Neural progenitor cell (in vitro differentiated cells): ENCODE measurements around the gene MON1A. TPM values are rescaled to one million over a fixed set of nuclear protein-coding genes. Genes with fewer than 3 reads are reported as not detected.

Experiments
- DNase-seq: peaks from one replicate; pipeline ENCODE4 v3.0.0-alpha.2; 2016; ENCODE audit warnings: low spot score
- H2AFZ ChIP-seq: fragments of 200-600 bp; sonication (generic); replicated peaks from 2 replicates; pipeline ENCODE4 v1.6.1; 2016; ENCODE audit warnings: antibody characterized with exemption
- H3F3A ChIP-seq: fragments of 200-600 bp; sonication (generic); 2 replicates; pipeline ENCODE4 v1.6.1; 2016; ENCODE audit warnings: antibody characterized with exemption, low read depth
- H3K27ac ChIP-seq: fragments of 200-600 bp; sonication (generic); 2 replicates; pipeline ENCODE4 v1.5.1; 2016; ENCODE audit warnings: mild to moderate bottlenecking
- H3K27me3 ChIP-seq: fragments of 200-600 bp; sonication (generic); 2 replicates; pipeline ENCODE4 v1.6.1; 2016; ENCODE audit warnings: mild to moderate bottlenecking, moderate library complexity
- H3K36me3 ChIP-seq: fragments of 200-600 bp; sonication (generic); 2 replicates; pipeline ENCODE4 v1.5.1; 2016
- H3K4me1 ChIP-seq: fragments of 200-600 bp; sonication (generic); 2 replicates; pipeline ENCODE4 v1.6.1; 2016; ENCODE audit warnings: mixed run types
- H3K4me2 ChIP-seq: fragments of 200-600 bp; sonication (generic); 2 replicates; pipeline ENCODE4 v1.6.1; 2016
- H3K4me3 ChIP-seq: fragments of 200-600 bp; sonication (generic); 2 replicates; pipeline ENCODE4 v1.5.1; 2016
- H3K79me2 ChIP-seq: fragments of 200-600 bp; sonication (generic); 2 replicates; pipeline ENCODE4 v1.6.1; 2016; ENCODE audit warnings: low read depth
- H3K9ac ChIP-seq: fragments of 200-600 bp; sonication (generic); 2 replicates; pipeline ENCODE4 v1.6.1; 2016
- H3K9me3 ChIP-seq: fragments of 200-600 bp; sonication (generic); 2 replicates; pipeline ENCODE4 v1.5.1; 2016; ENCODE audit warnings: low read depth
- H4K20me1 ChIP-seq: fragments of 200-600 bp; sonication (generic); 2 replicates; pipeline ENCODE4 v1.6.1; 2016; ENCODE audit warnings: low read depth
- H3K27ac Mint-ChIP-seq: 3 replicates; pipeline ENCODE4 v1.8.0; 2021; ENCODE audit warnings: mixed read lengths
- H3K27me3 Mint-ChIP-seq: 2 replicates; pipeline ENCODE4 v1.8.0; 2022; ENCODE audit warnings: low read depth, mild to moderate bottlenecking, inconsistent platforms, moderate library complexity, mixed read lengths; ENCODE audit not compliant: insufficient read depth
- H3K36me3 Mint-ChIP-seq: 3 replicates; pipeline ENCODE4 v1.8.0; 2021; ENCODE audit warnings: mixed read lengths
- H3K4me1 Mint-ChIP-seq: 3 replicates; pipeline ENCODE4 v1.8.0; 2021; ENCODE audit warnings: mixed read lengths
- H3K4me3 Mint-ChIP-seq: 3 replicates; pipeline ENCODE4 v1.8.0; 2021; ENCODE audit warnings: mild to moderate bottlenecking, moderate library complexity, mixed read lengths
- H3K9me3 Mint-ChIP-seq: 3 replicates; pipeline ENCODE4 v1.8.0; 2020; ENCODE audit warnings: mixed read lengths
- CTCF ChIP-seq: fragments of 200-600 bp; sonication (generic); IDR thresholded peaks from 2 replicates; pipeline ENCODE4 v1.5.1; 2017; ENCODE audit warnings: antibody characterized with exemption, mild to moderate bottlenecking
- EZH2 ChIP-seq: fragments of 200-600 bp; sonication (generic); IDR thresholded peaks from 2 replicates; pipeline ENCODE4 v1.6.1; 2017; ENCODE audit warnings: antibody characterized with exemption, mild to moderate bottlenecking, moderate library complexity
- EZH2phosphoT487 ChIP-seq: fragments of 200-600 bp; sonication (generic); IDR thresholded peaks from 2 replicates; pipeline ENCODE4 v1.6.1; 2017; ENCODE audit warnings: antibody characterized with exemption
- total RNA-seq: library from RNA; depleted of rRNA; stranded (reverse); fragments of >200 nt; gene quantifications from 2 replicates; pipeline ENCODE4 v1.2.3, GENCODE V29; 2015; ENCODE audit warnings: low replicate concordance

Gene MON1A
- total RNA-seq, 1 donor from 2014 or later, result 1.9 TPM

GRCh38 chr3:49889296-49889695, 40.3 kb downstream of the MON1A start:
- Mint-ChIP-seq H3K4me3 (no peak overlapping the region), H3K27me3 (peaks cover 6% of the 10 kb centered on the region), H3K4me1 (peaks cover 13% of the 10 kb centered on the region), H3K9me3 (no peaks in the 10 kb centered on the region), H3K36me3 (no peaks in the 10 kb centered on the region), H3K27ac (peak overlapping the region; percentile 17)
- Histone ChIP-seq H3F3A (no peaks in the 10 kb centered on the region), H3K36me3 (no peaks in the 10 kb centered on the region), H3K27ac (no peak overlapping the region), H3K4me2 (no peak overlapping the region), H3K79me2 (no peaks in the 10 kb centered on the region), H3K27me3 (no peaks in the 10 kb centered on the region), H3K9me3 (no peaks in the 10 kb centered on the region), H3K4me3 (no peak overlapping the region), H3K4me1 (peaks cover 5% of the 10 kb centered on the region), H2AFZ (no peak overlapping the region), H4K20me1 (no peaks in the 10 kb centered on the region), H3K9ac (no peak overlapping the region)
- no peak for TF ChIP-seq EZH2
- no peak for TF ChIP-seq EZH2phosphoT487
- TF ChIP-seq CTCF, result no peak
- no peak for DNase-seq

GRCh38 chr3:49886922-49887265, 42.7 kb downstream of the MON1A start:
- Mint-ChIP-seq H3K4me3 (no peak overlapping the region), H3K27ac (peak overlapping the region; percentile 66)
- H3K36me3 ChIP-seq, result no peaks in the 10 kb centered on the region

GRCh38 chr3:49883998-49884397, 45.6 kb downstream of the MON1A start:
- no peak for DNase-seq
- Histone ChIP-seq H4K20me1 (no peaks in the 10 kb centered on the region), H3K4me2 (no peak overlapping the region), H3K36me3 (no peaks in the 10 kb centered on the region), H3K79me2 (no peaks in the 10 kb centered on the region), H2AFZ (no peak overlapping the region), H3K4me3 (no peak overlapping the region), H3K27me3 (no peaks in the 10 kb centered on the region), H3K4me1 (peaks cover 30% of the 10 kb centered on the region), H3K27ac (no peak overlapping the region), H3F3A (peaks cover 21% of the 10 kb centered on the region), H3K9me3 (no peaks in the 10 kb centered on the region), H3K9ac (no peak overlapping the region)
- peaks cover 2% of the 10 kb centered on the region for H3K9me3 Mint-ChIP-seq
- no peaks in the 10 kb centered on the region for H3K36me3 Mint-ChIP-seq
- peaks cover 37% of the 10 kb centered on the region for H3K4me1 Mint-ChIP-seq
- H3K27me3 Mint-ChIP-seq, result peaks cover 13% of the 10 kb centered on the region
- H3K4me3 Mint-ChIP-seq, result peak overlapping the region; percentile 51
- TF ChIP-seq EZH2 (no peak), EZH2phosphoT487 (no peak), CTCF (no peak)
- H3K27ac Mint-ChIP-seq, result no peak overlapping the region

More at GRCh38 chr3:49886922-49887265, 42.7 kb downstream of the MON1A start:
- Histone ChIP-seq H3K9me3 (no peaks in the 10 kb centered on the region), H3K4me2 (no peak overlapping the region), H3K79me2 (no peaks in the 10 kb centered on the region), H3K4me3 (no peak overlapping the region), H2AFZ (no peak overlapping the region), H4K20me1 (no peaks in the 10 kb centered on the region), H3F3A (peaks cover 5% of the 10 kb centered on the region), H3K27me3 (no peaks in the 10 kb centered on the region), H3K9ac (no peak overlapping the region), H3K4me1 (peaks cover 11% of the 10 kb centered on the region), H3K27ac (no peak overlapping the region)
- DNase-seq, result no peak
- Mint-ChIP-seq H3K4me1 (peaks cover 22% of the 10 kb centered on the region), H3K36me3 (no peaks in the 10 kb centered on the region), H3K27me3 (peaks cover 11% of the 10 kb centered on the region), H3K9me3 (peaks cover 2% of the 10 kb centered on the region)
- TF ChIP-seq EZH2, result no peak

GRCh38 chr3:49882166-49882565, 47.4 kb downstream of the MON1A start:
- TF ChIP-seq EZH2phosphoT487 (no peak), CTCF (no peak), EZH2 (no peak)
- no peaks in the 10 kb centered on the region for H3K9me3 ChIP-seq

More at GRCh38 chr3:49882166-49882565, 47.4 kb downstream of the MON1A start:
- Histone ChIP-seq H3K4me1 (peaks cover 30% of the 10 kb centered on the region), H2AFZ (peak overlapping the region; percentile 37), H3K4me3 (no peak overlapping the region), H3K79me2 (no peaks in the 10 kb centered on the region), H4K20me1 (no peaks in the 10 kb centered on the region), H3K27ac (no peak overlapping the region), H3F3A (peaks cover 21% of the 10 kb centered on the region), H3K4me2 (peak overlapping the region; percentile 68), H3K9ac (no peak overlapping the region), H3K36me3 (no peaks in the 10 kb centered on the region), H3K27me3 (no peaks in the 10 kb centered on the region)
- Mint-ChIP-seq H3K27me3 (peaks cover 12% of the 10 kb centered on the region), H3K27ac (peak overlapping the region; percentile 69), H3K4me3 (peak overlapping the region; percentile 58), H3K9me3 (peaks cover 2% of the 10 kb centered on the region), H3K4me1 (peaks cover 35% of the 10 kb centered on the region), H3K36me3 (no peaks in the 10 kb centered on the region)
- DNase-seq, result no peak
